HG02973 (cell line): Measurements from ENCODE around the gene NANOS2.

ENCODE experiments used
- ATAC-seq: cut with Tn5 transposase; IDR thresholded peaks from one replicate; pipeline ENCODE4 v1.9.1; 2021; ENCODE audit warnings: moderate library complexity; ENCODE audit not compliant: unreplicated experiment

NANOS2 gene

GRCh38 chr19:45929247-45929646, 14.7 kb upstream of the NANOS2 start:
- ATAC-seq, result no peak

DNA sequence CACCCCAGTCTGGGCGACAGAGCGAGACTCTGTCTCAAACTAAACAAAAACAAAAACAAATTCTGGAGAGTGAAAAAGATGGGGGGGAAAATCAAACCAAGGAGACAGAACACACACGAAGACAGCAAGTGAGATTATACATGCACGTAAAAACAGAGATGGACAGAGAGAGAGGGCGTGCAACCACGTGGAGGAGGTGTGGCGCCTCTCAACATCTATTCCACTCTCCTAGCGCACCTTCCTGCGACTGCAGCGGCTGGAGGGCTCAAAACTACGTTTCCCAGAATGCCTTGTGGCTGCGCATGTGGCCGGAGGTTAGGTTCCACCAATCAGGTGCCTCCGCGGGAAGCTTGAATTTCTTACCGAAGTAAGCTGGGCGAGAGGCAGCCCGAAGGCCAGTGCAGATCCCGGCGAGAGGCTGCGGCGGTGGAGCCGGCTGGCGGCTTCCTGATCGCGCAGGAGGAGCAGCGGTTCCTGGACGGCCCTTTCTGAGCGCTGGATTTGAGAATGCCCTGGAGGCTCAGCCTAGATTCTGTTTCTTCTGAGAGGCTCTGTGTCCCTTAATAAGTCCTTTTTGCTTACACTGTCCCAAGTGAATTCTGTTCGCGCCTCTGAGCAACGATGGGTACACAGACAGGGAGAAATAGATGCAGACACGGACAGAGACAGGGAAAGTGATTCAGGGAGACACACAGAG, 13.1 kb upstream of the NANOS2 start:
- no peak for ATAC-seq

DNA sequence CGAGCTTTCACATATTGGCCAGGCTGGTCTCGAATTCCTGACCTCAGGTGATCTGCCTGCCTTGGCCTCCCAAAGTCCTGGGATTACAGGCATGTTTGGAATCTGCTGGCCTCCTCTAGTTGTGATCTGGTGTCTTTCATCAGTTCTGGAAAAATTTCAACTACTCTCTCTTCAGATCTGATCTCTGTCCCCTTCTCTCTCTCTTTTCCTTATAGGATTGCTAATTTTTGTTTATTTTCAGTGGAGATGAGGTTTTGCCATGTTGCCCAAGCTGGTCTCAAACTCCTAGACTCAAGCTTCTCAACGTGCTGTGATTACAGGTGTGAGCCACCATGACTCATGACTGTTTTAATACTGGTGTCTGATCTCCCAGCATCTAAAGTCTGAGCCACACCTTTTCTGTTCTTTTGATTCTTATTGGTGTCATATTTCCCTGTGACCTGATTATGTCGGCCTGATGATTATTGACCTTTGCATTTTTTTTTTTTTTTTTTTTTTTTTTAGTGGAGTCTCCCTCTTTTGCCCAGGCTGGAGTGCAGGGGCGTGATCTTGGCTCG, 10.4 kb upstream of the NANOS2 start:
- ATAC-seq, result no peak

DNA sequence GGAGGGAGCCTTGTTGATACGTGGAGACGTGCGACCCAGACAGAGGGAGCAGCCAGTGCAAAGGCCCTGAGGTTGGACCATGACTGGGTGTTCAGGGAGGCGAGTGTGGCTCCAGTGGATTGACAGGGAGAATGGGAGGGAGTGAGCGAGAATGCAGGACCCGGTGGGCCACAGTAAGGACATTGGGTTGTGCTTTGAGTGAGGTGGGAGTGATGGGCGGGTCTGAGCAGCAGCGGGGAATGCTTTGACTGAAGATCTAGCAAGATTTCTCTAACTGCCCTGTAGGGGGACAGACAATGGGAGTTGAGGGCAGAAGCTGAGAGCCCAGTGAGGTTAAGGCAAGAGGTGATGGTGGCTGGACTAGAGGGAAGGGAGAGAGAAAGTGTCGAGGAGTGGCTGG, 7.7 kb upstream of the NANOS2 start:
- ATAC-seq, result no peak

DNA sequence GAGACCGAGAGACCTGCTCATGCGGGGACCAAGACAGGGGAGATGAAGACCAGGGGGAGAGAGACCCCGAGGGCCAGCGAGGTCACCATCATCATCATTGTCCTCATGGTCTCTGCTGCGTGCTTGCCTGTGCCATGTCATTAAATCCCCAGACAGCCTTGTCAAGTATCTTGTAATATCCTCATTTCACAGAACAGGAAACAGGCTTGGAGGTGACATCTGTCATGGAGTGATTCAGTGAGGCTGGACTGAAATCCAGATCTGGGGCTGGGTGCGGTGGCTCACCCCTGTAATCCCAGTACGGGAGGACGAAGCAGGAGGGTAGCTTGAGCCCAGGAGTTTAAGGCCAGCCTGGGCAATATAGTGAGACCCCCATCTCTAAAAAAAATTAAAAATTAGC, 5.9 kb upstream of the NANOS2 start:
- no peak for ATAC-seq

- ATAC-seq, result no peak
Measured at GRCh38 chr19:45919678-45920077, 5.1 kb upstream of the NANOS2 start.

GRCh38 chr19:45918721-45919120, 4.1 kb upstream of the NANOS2 start:
- no peak for ATAC-seq

GRCh38 chr19:45917421-45918091, 3.0 kb upstream of the NANOS2 start:
- no peak for ATAC-seq

DNA sequence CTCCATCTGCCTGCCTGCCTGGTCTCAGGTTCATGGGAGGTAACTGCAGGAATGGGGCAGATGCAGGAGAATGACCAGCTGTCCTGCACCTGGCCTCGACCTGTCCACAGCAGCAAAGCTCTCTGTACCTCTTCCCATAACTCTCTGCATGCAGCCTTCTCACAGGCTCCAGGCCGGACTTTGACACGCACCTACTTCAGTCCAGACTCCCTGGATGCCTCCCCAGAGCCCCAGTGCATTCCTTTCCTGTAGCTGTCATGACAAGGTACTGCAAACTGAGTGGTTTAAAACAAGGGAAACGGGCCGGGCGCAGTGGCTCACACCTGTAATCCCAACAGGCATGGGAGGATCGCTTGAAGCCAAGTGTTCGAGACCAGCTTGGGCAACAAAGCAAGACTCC, 3.3 kb downstream of the NANOS2 start:
- ATAC-seq, result no peak

DNA sequence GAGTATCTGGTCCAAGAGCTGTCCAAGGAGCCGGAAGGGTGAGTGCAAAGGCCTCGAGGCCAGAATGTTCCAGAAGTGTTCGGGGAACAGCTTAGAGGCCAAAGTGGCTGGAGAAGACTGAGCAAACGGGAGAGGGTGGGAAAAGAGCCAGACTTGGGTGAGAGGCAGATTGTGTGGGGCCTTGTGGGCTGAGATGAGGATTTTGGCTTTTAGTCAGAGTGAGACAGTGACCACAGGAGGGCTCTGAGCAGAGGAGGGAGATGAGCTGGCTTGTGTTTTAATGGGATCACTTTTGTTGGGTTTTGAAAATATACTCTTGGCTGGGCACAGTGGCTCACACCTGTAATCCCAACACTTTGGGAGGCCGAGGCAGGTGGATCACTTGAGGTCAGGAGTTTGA, 5.6 kb downstream of the NANOS2 start:
- no peak for ATAC-seq

DNA sequence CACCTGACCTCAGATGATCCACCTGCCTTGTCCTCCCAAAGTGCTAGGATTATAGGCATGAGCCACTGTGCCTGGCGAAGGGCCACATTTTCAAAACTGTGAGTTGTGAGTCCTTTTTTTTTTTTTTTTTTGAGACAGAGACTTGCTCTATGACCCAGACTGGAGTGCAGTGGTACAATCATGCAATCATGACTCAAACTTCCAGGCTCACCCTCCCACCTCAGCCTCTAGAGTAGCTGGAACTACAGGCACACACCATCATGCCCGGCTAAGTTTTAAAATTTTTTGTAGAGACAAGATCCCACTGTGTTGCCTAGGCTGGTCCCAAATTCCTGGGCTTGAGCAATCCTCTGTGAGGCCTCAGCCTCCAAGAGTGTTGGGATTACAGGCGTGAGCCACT, 8.4 kb downstream of the NANOS2 start:
- no peak for ATAC-seq

DNA sequence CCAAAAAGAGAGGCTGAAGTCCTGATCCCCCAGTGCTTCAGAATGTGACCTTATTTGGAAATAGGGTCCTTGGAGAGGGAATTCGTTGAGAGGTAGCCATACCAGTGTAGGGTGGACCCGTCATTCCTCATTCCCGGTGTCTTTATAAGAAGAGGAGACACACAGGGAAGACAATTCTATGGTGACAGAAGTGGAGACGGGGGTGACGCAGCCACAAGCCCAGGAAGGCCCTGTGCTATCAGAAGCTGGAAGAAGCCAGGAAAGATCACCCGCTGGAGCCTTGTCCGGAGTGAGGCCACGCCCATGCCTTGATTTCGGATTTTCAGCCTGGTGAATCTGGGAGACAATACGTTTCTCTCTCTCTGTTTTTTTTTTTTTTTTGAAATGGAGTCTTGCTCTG, 9.6 kb downstream of the NANOS2 start:
- ATAC-seq, result no peak

- ATAC-seq, result peak; percentile 82
Measured at GRCh38 chr19:45902651-45903625, 11.6 kb downstream of the NANOS2 start.

- ATAC-seq, result no peak
Measured at GRCh38 chr19:45901912-45902650, 12.5 kb downstream of the NANOS2 start, which contains the start of gene MYPOP. Gene MYPOP (minus strand): TSS chr19:45902613. CDS start chr19:45901773, 840 bp downstream.

GRCh38 chr19:45901432-45901911, 13.1 kb downstream of the NANOS2 start:
- no peak for ATAC-seq

GRCh38 chr19:45900738-45901431, 13.7 kb downstream of the NANOS2 start:
- no peak for ATAC-seq

- ATAC-seq, result no peak
Measured at GRCh38 chr19:45899919-45900589, 14.5 kb downstream of the NANOS2 start.

GRCh38 chr19:45899253-45899652, 15.3 kb downstream of the NANOS2 start:
- ATAC-seq, result no peak

DNA sequence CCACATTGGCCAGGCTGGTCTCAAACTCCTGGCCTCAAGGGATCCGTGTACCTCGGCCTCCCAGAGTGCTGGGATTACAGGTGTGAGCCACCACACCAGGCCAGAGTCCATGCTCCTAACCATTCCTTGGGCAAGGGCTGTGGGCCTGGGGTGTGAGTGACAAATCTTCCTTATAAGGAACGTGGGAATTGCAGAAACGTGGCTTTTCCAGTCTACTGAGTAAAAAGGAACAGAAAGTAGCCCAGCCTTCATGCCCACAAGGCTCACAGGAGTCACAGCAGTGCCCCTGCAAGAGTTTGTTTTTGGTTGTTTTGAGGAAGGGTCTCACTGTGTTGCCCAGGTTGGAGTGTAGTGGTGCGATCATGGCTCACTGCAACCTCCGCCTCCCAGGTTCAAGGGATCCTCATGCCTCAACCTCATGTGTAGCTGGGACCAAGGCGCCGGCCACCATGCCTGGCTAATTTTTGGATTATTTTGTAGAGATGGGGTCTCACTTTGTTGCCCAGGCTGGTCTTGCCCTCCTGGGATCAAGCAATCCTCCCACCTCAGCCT, 17.2 kb downstream of the NANOS2 start:
- no peak for ATAC-seq
